ENCODE measurements around the gene NHERF2. TPM values are rescaled to one million over a fixed set of nuclear protein-coding genes. Genes with fewer than 3 reads are reported as not detected.
A peak's percentile ranks its signal among the peaks of the same experiment; 100 is the strongest.

Gene NHERF2
- total and polyA plus RNA-seq, 2 of the 4 experiments (the other 2 are of a cell fraction) = 18.6 to 77.8 TPM

- Histone ChIP-seq H2BK120ac (ENCODE audit: low read depth, low read length) (no peak overlapping the region), H3K79me1 (ENCODE audit: low read depth in 1 of 2, low read length in 2 of 2) (peaks cover 16 to 43% of the 10 kb centered on the region in 2 experiments; a peak in 3 of 4 replicates), H3K14ac (replicated peaks; ENCODE audit: low read depth, low read length) (no peak overlapping the region), H2AK5ac (ENCODE audit: low read depth, low read length) (0 out of 2 replicates have a peak overlapping the region, but pooled peaks have one; percentile 21), H3K4ac (ENCODE audit: low read depth, low read length) (peak overlapping the region; percentile 40), H3K4me1 (ENCODE audit: control insufficient read depth, insufficient read depth, low read length) (peaks cover 36% of the 10 kb centered on the region), H2AK9ac (replicated peaks; ENCODE audit: low read depth, low read length, poor library complexity) (peak overlapping the region; percentile 50), H3K36me3 (ENCODE audit: control insufficient read depth, insufficient read depth, low read length) (peaks cover 14% of the 10 kb centered on the region; the same call in 1 of the 2 replicates), H2AFZ (replicated peaks; ENCODE audit: low read length, poor library complexity) (no peak overlapping the region), H3K4me3 (ENCODE audit: insufficient read depth, low read depth, low read length) (no peak overlapping the region), H3K9ac (ENCODE audit: low read depth, low read length) (no peak overlapping the region), H4K91ac (ENCODE audit: insufficient read depth, low read depth, low read length) (no peak overlapping the region), H4K20me1 (ENCODE audit: insufficient read depth, low read length) (no peaks in the 10 kb centered on the region; the same call in 1 of the 2 replicates), H3K27me3 (ENCODE audit: control insufficient read depth, insufficient read depth, low read length) (no peaks in the 10 kb centered on the region), H2BK20ac (ENCODE audit: low read depth, low read length) (no peak overlapping the region), H3K27ac (ENCODE audit: insufficient read depth, low read length) (no peak overlapping the region), H3K18ac (ENCODE audit: low read depth, low read length) (no peak overlapping the region), H3K56ac (ENCODE audit: extremely low read depth, insufficient read depth, low read length) (no peak overlapping the region), H2BK5ac (ENCODE audit: low read depth, low read length, poor library complexity, severe bottlenecking) (no peak overlapping the region), H3K9me3 (ENCODE audit: control insufficient read depth, insufficient read depth, low read length) (no peaks in the 10 kb centered on the region), H2BK15ac (ENCODE audit: low read depth, low read length) (no peak overlapping the region), H3K23ac (ENCODE audit: low read depth, low read length) (no peak overlapping the region), H4K5ac (ENCODE audit: low read depth, low read length) (no peak overlapping the region), H3K4me2 (ENCODE audit: low read depth, low read length) (no peak overlapping the region), H3K9me1 (ENCODE audit: insufficient read depth, low read length) (peaks cover 15% of the 10 kb centered on the region), H4K8ac (ENCODE audit: low read depth in 2 of 2, low read length in 2 of 2) (no peak overlapping the region)
- no peak for DNase-seq
- in situ Hi-C loops (cut with MboI; ENCODE audit: low sequenced_read_pairs) = no loop called here
- ATAC-seq (ENCODE audit: low read depth) = no peak
- POLR2A ChIA-PET (ENCODE audit: unreplicated experiment) = no interaction called here
- dilution Hi-C loops (cut with HindIII; ENCODE audit: low sequenced_read_pairs, unreplicated experiment) = no loop called here
- CTCF ChIA-PET = no interaction called here
- no peak for TF ChIP-seq RFX5 (IDR thresholded peaks at IDR 0.05; ENCODE audit: low read depth, low read length)
- TF ChIP-seq MAZ (IDR thresholded peaks at IDR 0.05; ENCODE audit: borderline replicate concordance, low read depth, low read length) = no peak
- no peak for TF ChIP-seq POLR2A (IDR thresholded peaks at IDR 0.05; ENCODE audit: low read depth, low read length)
- TF ChIP-seq ELK1 (IDR thresholded peaks at IDR 0.05; ENCODE audit: borderline replicate concordance, low read depth, low read length) = no peak
- TF ChIP-seq RAD21 (IDR thresholded peaks at IDR 0.05; ENCODE audit: low read length) = no peak
- no peak for TF ChIP-seq MXI1 (IDR thresholded peaks at IDR 0.05; ENCODE audit: borderline replicate concordance, low read depth, low read length)
- TF ChIP-seq USF2 (IDR thresholded peaks at IDR 0.05; ENCODE audit: low read depth, low read length) = no peak
- no peak for TF ChIP-seq CHD1 (IDR thresholded peaks at IDR 0.05; ENCODE audit: low read depth, low read length)
- TF ChIP-seq CEBPB (IDR thresholded peaks at IDR 0.05; ENCODE audit: low read depth, low read length) = no peak
- no peak for TF ChIP-seq RCOR1 (IDR thresholded peaks at IDR 0.05; ENCODE audit: insufficient replicate concordance, low read length)
- TF ChIP-seq SMC3 (IDR thresholded peaks at IDR 0.05; ENCODE audit: low read depth, low read length) = no peak
- TF ChIP-seq BHLHE40 (IDR thresholded peaks at IDR 0.05; ENCODE audit: low read depth, low read length) = no peak
- TF ChIP-seq MAFK (IDR thresholded peaks at IDR 0.05; ENCODE audit: low read depth, low read length) = no peak
- no peak for TF ChIP-seq FOS (IDR thresholded peaks at IDR 0.05; ENCODE audit: low read depth, low read length)
- TF ChIP-seq CTCF (conservative IDR thresholded peaks at IDR 0.05; ENCODE audit: low read depth, low read length) = no peak
- TF ChIP-seq NFE2L2 (IDR thresholded peaks at IDR 0.05; ENCODE audit: low read depth, low read length) = no peak
- BruUV-seq (replicated peaks) = no TSS peak
- intact Hi-C loops (cut with micrococcal nuclease) = no loop called here
- WGBS, 2 experiments (ENCODE audit: extremely low coverage in 2 of 2, insufficient read length in 1 of 2) = 100% methylated on average over 4 of the region's 11 CpGs; no CpG with 5 or more reads in 1 of the 2 experiments
These were observed 16.4 kb downstream of the NHERF2 start for GRCh38 chr16:2042986-2043666.
